ENCODE measurements around the gene ERC2. TPM values are rescaled to one million over a fixed set of nuclear protein-coding genes. Genes with fewer than 3 reads are reported as not detected.

ERC2 gene
- total RNA-seq, 1 experiment from 2014 or later = 0.26 TPM

DNA sequence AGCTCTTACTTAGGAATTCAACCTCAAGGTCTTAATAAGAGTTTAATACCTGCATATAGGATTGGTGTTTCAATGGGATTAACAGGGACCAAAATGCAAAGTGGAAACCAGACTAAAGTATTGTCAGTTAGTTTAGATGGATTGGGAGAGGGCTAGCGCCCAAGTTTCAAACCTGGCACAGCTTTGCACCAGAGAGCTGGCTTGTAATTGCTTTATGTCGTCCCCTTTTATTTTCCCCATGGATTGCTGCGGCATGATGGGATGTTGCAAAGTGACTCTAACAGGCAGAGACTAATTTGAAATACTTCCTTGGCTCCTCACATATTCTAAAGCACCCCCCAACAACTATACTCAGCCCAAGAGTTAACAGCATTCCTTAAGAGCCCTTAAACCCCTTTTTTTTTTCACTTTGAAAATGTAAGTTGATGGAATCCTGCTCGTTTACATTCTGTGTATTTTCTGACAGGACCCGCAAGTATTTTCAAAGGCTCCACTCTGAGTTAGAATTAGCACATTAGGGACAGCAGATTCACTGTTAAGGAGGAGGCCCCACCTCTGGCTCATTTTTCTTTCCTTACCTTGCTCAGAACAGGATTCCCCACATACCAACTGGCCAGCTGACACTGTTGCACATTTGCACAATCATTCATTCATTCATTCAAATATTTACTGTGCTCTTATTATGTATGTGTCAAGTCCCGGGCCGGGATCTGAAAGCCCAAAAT is 214.2 kb downstream of the ERC2 start:
- DNase-seq (ENCODE audit: low spot score) = no peak

DNA sequence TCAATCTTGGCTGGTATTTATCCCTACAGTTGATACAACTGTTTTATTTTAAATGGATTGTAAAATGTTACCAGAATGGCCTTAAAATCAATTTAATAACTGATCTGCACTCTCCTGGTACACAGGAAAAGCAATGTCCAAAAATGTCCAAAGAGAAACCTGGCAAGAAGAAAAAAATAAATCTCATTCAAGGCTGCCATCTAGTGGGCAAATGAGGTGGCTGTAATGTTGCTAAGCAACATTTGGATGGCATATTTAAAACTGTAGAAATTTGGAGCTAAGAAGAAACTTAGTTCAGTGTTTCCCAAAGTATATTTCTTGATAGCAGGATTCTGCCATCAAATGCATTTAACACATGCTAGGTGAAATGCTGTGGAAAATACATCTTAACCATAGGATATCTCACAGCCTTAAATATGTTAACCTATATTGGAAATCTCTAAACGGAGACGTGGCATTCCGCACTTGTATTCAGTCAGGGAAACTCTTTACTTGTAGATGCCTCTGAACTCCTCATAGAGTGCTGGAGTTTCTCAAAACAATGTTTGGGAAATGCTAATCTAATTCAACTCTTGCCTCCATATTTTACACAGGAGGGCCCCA is 216.8 kb downstream of the ERC2 start:
- peak; percentile 56 for DNase-seq (ENCODE audit: low spot score)

DNA sequence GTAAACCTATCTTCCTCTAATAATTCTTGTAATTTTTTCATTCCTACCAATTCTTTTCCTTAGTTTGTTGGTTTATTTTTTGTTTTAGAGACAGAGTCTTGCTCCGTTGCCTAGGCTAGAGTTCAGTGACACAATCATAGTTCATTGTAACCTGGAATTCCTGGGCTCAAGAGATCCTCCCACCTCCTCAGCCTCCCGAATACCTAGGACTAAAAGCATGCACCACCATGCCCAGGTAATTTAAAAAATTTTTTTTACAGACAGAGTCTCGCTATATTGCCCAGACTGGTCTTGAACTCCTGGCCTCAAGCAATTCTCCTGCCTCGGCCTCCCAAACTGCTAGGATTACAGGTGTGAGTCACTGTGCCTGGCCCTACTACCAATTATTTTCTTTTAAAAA is 220.2 kb downstream of the ERC2 start:
- DNase-seq (ENCODE audit: low spot score) = no peak

- DNase-seq (ENCODE audit: low spot score) = no peak
These were observed 230.0 kb downstream of the ERC2 start for GRCh38 chr3:56238299-56238698.

GRCh38 chr3:56233742-56234141 is 234.5 kb downstream of the ERC2 start:
- no peak for DNase-seq (ENCODE audit: low spot score)

DNA sequence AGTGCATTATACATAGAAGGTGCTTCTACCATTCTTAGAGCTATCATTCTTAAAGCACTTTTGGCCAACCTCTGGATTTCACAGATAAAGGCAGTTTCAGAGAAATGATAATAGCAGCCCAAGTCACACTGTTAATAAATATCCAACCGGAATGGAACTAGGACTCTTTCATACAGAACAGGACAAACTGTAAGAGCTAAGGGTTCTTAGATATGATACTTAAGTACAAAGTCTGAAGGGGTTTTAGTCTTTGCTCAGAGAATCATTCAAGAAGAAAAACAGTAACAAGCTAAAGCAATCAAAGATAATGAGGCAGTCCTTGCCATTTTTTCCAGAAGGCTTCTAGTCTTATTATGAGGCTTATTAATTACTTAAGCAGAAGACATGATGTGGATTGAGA is 239.0 kb downstream of the ERC2 start:
- no peak for DNase-seq (ENCODE audit: low spot score)

DNA sequence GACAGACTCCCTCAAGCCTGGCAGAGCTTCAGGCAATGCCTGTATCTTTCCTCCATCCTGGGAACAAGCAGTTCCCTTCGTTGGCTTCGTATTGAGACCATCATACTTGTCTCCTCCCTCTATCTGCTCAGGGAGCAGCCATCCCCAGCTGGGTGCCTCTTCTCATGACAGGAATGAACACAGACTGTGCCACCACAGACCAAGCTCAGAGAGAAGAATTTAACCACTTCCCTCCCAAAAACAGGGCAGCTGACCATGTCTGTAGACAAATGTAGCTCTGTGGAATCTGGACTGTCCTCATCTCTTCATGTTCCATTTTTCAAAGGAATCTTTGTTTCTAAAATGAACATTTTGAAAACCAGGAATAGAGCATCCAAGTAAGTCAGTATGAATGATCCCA is 245.4 kb downstream of the ERC2 start:
- DNase-seq (ENCODE audit: low spot score) = no peak

- DNase-seq (ENCODE audit: low spot score) = no peak
These were observed 248.1 kb downstream of the ERC2 start for GRCh38 chr3:56219894-56220805.

DNA sequence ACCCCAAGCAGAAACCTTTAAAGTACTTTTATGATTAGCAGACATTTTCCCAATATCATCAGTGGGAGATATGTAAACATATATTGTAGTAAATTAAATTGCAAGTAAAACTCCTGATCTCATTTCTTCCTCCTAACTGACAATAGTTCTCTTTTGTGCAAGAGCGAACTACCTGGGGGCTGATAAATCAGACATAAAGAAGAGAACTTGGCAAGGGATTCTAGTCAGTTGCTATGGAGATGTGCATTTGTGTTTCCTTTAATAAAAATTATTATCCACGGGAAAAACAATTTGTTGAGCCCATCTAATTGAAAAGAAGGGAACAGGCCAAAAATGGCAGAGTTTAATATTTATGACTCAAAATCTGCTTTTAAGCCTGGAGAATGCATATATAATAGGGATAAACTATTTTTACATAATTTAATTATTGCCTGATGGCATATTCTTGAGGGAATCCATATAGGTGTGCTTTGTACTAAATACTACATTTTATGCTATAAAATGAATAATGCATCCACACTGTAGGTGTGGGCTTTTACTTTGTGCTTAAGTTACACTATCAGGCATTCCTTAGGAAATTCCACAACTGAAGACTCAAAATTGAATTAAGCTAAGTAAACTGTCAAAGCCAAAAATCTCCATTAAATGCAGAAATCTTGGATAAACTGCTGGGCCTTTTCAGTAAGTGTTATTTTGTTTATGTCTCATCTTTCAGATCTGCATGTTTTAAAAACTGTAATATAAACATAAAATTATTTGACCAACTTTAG is 258.1 kb downstream of the ERC2 start:
- no peak for DNase-seq (ENCODE audit: low spot score)

GRCh38 chr3:56207922-56208321 is 260.3 kb downstream of the ERC2 start:
- no peak for DNase-seq (ENCODE audit: low spot score)

DNA sequence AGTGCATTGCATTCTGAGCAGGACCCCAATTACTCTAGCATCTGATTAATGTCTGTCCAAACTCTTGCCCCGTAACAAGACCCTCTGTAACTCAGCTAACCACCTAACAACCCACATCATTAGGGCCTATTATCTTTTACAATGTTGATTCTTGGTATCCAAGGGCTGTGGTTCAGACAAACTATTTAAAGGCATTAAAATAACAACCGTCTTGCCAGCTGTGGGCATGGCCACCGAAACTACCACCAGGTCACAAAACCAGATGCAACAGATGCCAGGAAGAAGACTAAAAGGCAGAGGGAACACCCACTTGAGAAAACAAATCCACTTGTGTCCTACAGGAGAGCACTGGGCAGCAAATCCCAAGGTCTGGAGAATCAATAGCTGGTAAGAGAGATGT is 262.9 kb downstream of the ERC2 start:
- no peak for DNase-seq (ENCODE audit: low spot score)

GRCh38 chr3:56202997-56203396 is 265.3 kb downstream of the ERC2 start:
- DNase-seq (ENCODE audit: low spot score) = no peak

- DNase-seq (ENCODE audit: low spot score) = no peak
These were observed 266.9 kb downstream of the ERC2 start for GRCh38 chr3:56201407-56201806.

- DNase-seq (ENCODE audit: low spot score) = no peak
These were observed 268.0 kb downstream of the ERC2 start for GRCh38 chr3:56200251-56200650.

DNA sequence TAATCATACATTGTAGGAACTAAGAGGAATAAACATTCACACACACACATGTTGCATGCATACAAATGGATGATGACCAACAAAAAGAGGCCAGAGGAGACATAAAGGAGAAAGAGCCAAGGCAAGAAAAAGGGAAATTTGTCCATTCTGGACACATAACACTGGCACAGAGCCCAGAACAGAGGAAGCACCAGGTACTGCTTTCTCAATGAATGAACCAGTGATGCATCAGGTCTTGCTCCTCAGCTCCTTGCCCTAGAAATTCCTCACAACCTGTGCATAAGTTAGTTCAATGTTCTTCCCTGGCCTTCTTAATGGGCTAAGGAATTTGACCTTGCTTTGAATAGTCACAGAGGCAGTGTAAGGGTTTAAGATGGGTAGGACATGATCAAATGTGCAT is 270.3 kb downstream of the ERC2 start:
- no peak for DNase-seq (ENCODE audit: low spot score)

- no peak for DNase-seq (ENCODE audit: low spot score)
These were observed 270.9 kb downstream of the ERC2 start for GRCh38 chr3:56197259-56197965.

GRCh38 chr3:56196700-56197099 is 271.6 kb downstream of the ERC2 start:
- DNase-seq (ENCODE audit: low spot score) = no peak

- DNase-seq (ENCODE audit: low spot score) = no peak
These were observed 274.7 kb downstream of the ERC2 start for GRCh38 chr3:56193519-56193918.

GRCh38 chr3:56192001-56192400 is 276.3 kb downstream of the ERC2 start:
- no peak for DNase-seq (ENCODE audit: low spot score)

- no peak for DNase-seq (ENCODE audit: low spot score)
These were observed 277.4 kb downstream of the ERC2 start for GRCh38 chr3:56190771-56191305.

- no peak for DNase-seq (ENCODE audit: low spot score)
These were observed 278.1 kb downstream of the ERC2 start for GRCh38 chr3:56190130-56190529.

All from A172 (cell line).